Psoas muscle (tissue), 8 donors: Measurements from ENCODE around the gene RPS6KA2. TPM values are rescaled to one million over a fixed set of nuclear protein-coding genes. Genes with fewer than 3 reads are reported as not detected.

ENCODE experiments used
- ATAC-seq, 4 donors: fragments of 200-7000 bp; cut with Tn5 transposase; one replicate each; pipeline ENCODE4 v1.9.1; 2020; ENCODE audit warnings: moderate library complexity in 3 of 4, mild to moderate bottlenecking in 2 of 4
- DNase-seq, 2 donors: peaks; one replicate each; pipeline ENCODE4 v3.0.0-alpha.2; 2020
- H3K27ac ChIP-seq: fragments of 200-600 bp; one replicate; pipeline ENCODE4 v1.8.0; 2022
- H3K27me3 ChIP-seq, 3 donors: fragments of 200-600 bp in 1 of 3; one replicate each; pipeline versions ENCODE4 v1.6.1 to v1.8.0; 2013 to 2022; ENCODE audit warnings: low read length in 2 of 3, mild to moderate bottlenecking in 2 of 3, moderate library complexity in 1 of 3; ENCODE audit not compliant: insufficient read depth in 3 of 3
- H3K36me3 ChIP-seq, 2 donors: fragments of 200-600 bp in 1 of 2; one replicate each; pipeline versions ENCODE4 v1.6.1 to v1.8.0; 2013 to 2022; ENCODE audit warnings: low read depth in 1 of 2, mild to moderate bottlenecking in 1 of 2, moderate library complexity in 1 of 2; ENCODE audit not compliant: insufficient read depth in 1 of 2
- H3K4me1 ChIP-seq: fragments of 200-600 bp; one replicate; pipeline ENCODE4 v1.8.0; 2022
- H3K4me3 ChIP-seq: fragments of 200-600 bp; one replicate; pipeline ENCODE4 v1.8.0; 2022; ENCODE audit warnings: mild to moderate bottlenecking
- H3K9me3 ChIP-seq: fragments of 200-600 bp; one replicate; pipeline ENCODE4 v1.8.0; 2022
- CTCF ChIP-seq: fragments of 200-600 bp; IDR thresholded peaks from one replicate; pipeline ENCODE4 v1.8.0; 2022; ENCODE audit warnings: antibody characterized with exemption
- WGBS, 3 donors: extraction: QIAGEN DNeasy Blood & Tissue Kit; methylation state at CpG; one replicate each; pipeline versions ENCODE4 v1.1.6 to v1.1.7; 2013; 5-methylcytosine and 5-hydroxymethylcytosine counted together
- intact Hi-C, 2 donors: fragments of 100-400 bp; cut with DNase I; formaldehyde crosslinking; loops; one replicate each; pipeline versions ENCODE4 v1.11.0 to v1.14.2; 2022
- polyA plus RNA-seq, 3 donors: library from polyadenylated mRNA; stranded (reverse); fragments of 200-250 nt; gene quantifications; one replicate each; pipeline ENCODE4 v1.2.3, GENCODE V29; 2013
- total RNA-seq, 4 donors: library from RNA; stranded (reverse); fragmentation: NEBNext Ultra II Directional in 2 of 4; extraction: Animal tissue kit (Norgen Biotek cat#: 25700) in 2 of 4; gene quantifications; one replicate each; pipeline versions ENCODE4 v1.2.1 to v1.2.4, GENCODE V29; 2021 to 2023
- donor health status: healthy with polysubstance abuse.
- donor health status: DM: no; HTN: no; CAD: no; lungs with moderate emphysema.
- donor health status: Bipolar disorder and iron deficiency.
- donor health status: healthy.
- donor health status: DM: yes; HTN: yes; CAD: no.
- donor health status: DM: no; HTN: no; CAD: no.
- donor health status: DM: no; HTN: no; CAD: no.
- donor health status: DM: yes; HTN: yes; CAD: no.

The RPS6KA2 gene
- total and polyA plus RNA-seq, 7 donors = 7.8 to 40.4 (median 20.0) TPM

- no peak for TF ChIP-seq CTCF
- no peak overlapping the region for H3K4me3 ChIP-seq
- no peak overlapping the region for H3K27ac ChIP-seq
- DNase-seq (no peak), ATAC-seq (no peak)
- no peaks in the 10 kb centered on the region for H3K36me3 ChIP-seq
- no peaks in the 10 kb centered on the region for H3K9me3 ChIP-seq
- intact Hi-C loops = no loop called here
- H3K27me3 ChIP-seq = no peaks in the 10 kb centered on the region
- H3K4me1 ChIP-seq = peaks cover 20% of the 10 kb centered on the region
- WGBS, 3 donors = 89 to 90% (median 90%) methylated on average over 12 of the region's 12 CpGs
These were observed 34.5 kb upstream of the RPS6KA2 start for GRCh38 chr6:166661327-166662085.

- DNase-seq (no peak), ATAC-seq (no peak)
- H3K27ac ChIP-seq = no peak overlapping the region
- no peaks in the 10 kb centered on the region for H3K9me3 ChIP-seq
- no peaks in the 10 kb centered on the region for H3K27me3 ChIP-seq
- no peaks in the 10 kb centered on the region for H3K36me3 ChIP-seq
- no peak overlapping the region for H3K4me3 ChIP-seq
- peaks cover 20% of the 10 kb centered on the region for H3K4me1 ChIP-seq
- intact Hi-C loops = no loop called here
- TF ChIP-seq CTCF = no peak
- WGBS, 3 donors = 62 to 84% (median 73%) methylated on average over 5 of the region's 5 CpGs
These were observed 33.2 kb upstream of the RPS6KA2 start for GRCh38 chr6:166660157-166660688.

GRCh38 chr6:166659581-166659980 lies 32.5 kb upstream of the RPS6KA2 start:
- DNase-seq (no peak), ATAC-seq (peak; percentile 32 to 48 (median 38))
- peaks cover 20% of the 10 kb centered on the region for H3K4me1 ChIP-seq
- H3K4me3 ChIP-seq = peak overlapping the region; percentile 38
- 64 to 83% (median 65%) methylated on average over 13 of the region's 13 CpGs for WGBS, 3 donors
- H3K36me3 ChIP-seq = no peaks in the 10 kb centered on the region
- intact Hi-C loops = no loop called here
- no peak for TF ChIP-seq CTCF
- no peaks in the 10 kb centered on the region for H3K27me3 ChIP-seq
- H3K27ac ChIP-seq = no peak overlapping the region
- no peaks in the 10 kb centered on the region for H3K9me3 ChIP-seq

- no peaks in the 10 kb centered on the region for H3K27me3 ChIP-seq
- intact Hi-C loops = no loop called here
- H3K27ac ChIP-seq = peak overlapping the region; percentile 79
- 44 to 77% (median 47%) methylated on average over 9 of the region's 9 CpGs for WGBS, 3 donors
- no peak for DNase-seq
- peak overlapping the region; percentile 38 for H3K4me3 ChIP-seq
- peak; percentile 74 to 89 (median 80) for ATAC-seq
- no peaks in the 10 kb centered on the region for H3K9me3 ChIP-seq
- TF ChIP-seq CTCF = no peak
- no peaks in the 10 kb centered on the region for H3K36me3 ChIP-seq
- peaks cover 20% of the 10 kb centered on the region for H3K4me1 ChIP-seq
These were observed 31.7 kb upstream of the RPS6KA2 start for GRCh38 chr6:166658792-166659150.
